HepG2 (cell line): Measurements from ENCODE around the gene COL18A1. TPM values are rescaled to one million over a fixed set of nuclear protein-coding genes. Genes with fewer than 3 reads are reported as not detected.

Source experiments
- ATAC-seq: fragments of 200-7000 bp; cut with Tn5 transposase; 3 replicates; pipeline ENCODE4 v1.9.1; 2020; ENCODE audit warnings: mild to moderate bottlenecking, moderate library complexity
- BruUV-seq: library from RNA; stranded (reverse); fragments of 400-500 nt; replicated peaks from 2 replicates; lab custom pipeline; 2021; lab: Mats Ljungman, UMichigan
- CTCF ChIA-PET: fragments of 300-600 bp; formaldehyde crosslinking; extraction: SDS; loops from one replicate; lab custom pipeline; 2021; ENCODE audit warnings: low total read pairs, inconsistent platforms, low intra/inter-chr PET ratio; lab: Yijun Ruan, JAX
- POLR2A ChIA-PET: fragments of 350-600 bp; sonication (Branson Sonifier 250); formaldehyde crosslinking; loops from one replicate; lab custom pipeline; 2020; ENCODE audit warnings: antibody characterized with exemption, inconsistent platforms; lab: Yijun Ruan, JAX
- DNase-seq: peaks from one replicate; pipeline ENCODE4 v3.0.0-alpha.2; 2015; ENCODE audit warnings: low spot score
- FAIRE-seq: peaks from 3 replicates; lab custom pipeline; 2011; peaks lifted over from hg19 to GRCh38; lab: Jason Lieb, UNC
- H2AFZ ChIP-seq: one replicate; pipeline ENCODE4 v1.6.1; 2011; ENCODE audit warnings: low read length, inconsistent platforms
- H3K27ac ChIP-seq: fragments of 300-600 bp; 3 replicates; pipeline ENCODE4 v1.8.0; 2011; ENCODE audit warnings: mixed run types, mild to moderate bottlenecking, mixed read lengths, low read length, inconsistent platforms; ENCODE audit not compliant: insufficient read depth; ENCODE audit errors: extremely low read length
- H3K27me3 ChIP-seq, 2 experiments: fragments of 200-600 bp in 1 of 2; 2 replicates in 1 of 2; 3 replicates in 1 of 2; pipeline versions ENCODE4 v1.6.0 to v1.8.0; 2011; ENCODE audit warnings: low read length in 2 of 2, mild to moderate bottlenecking in 2 of 2, moderate library complexity in 2 of 2, inconsistent platforms in 1 of 2; ENCODE audit not compliant: insufficient read depth in 2 of 2, control insufficient read depth in 1 of 2
- H3K36me3 ChIP-seq, 2 experiments: fragments of 200-600 bp in 1 of 2; replicated peaks in 1 of 2; 2 replicates in 1 of 2; 3 replicates in 1 of 2; pipeline versions ENCODE4 v1.5.1 to v1.8.0; 2011; ENCODE audit warnings: low read length in 2 of 2, inconsistent platforms in 1 of 2; ENCODE audit not compliant: insufficient read depth in 2 of 2, control insufficient read depth in 1 of 2
- H3K4me1 ChIP-seq: 2 replicates; pipeline ENCODE4 v1.5.1; 2012; ENCODE audit warnings: low read length, inconsistent platforms; ENCODE audit not compliant: insufficient read depth
- H3K4me2 ChIP-seq: 2 replicates; pipeline ENCODE4 v1.6.0; 2011; ENCODE audit warnings: low read depth, low read length, inconsistent platforms
- H3K4me3 ChIP-seq, 3 experiments: fragments of 200-600 bp in 1 of 3; sonication (generic), shearing (Covaris generic) in 1 of 3; replicated peaks in 1 of 3; 2 replicates each; pipeline ENCODE4 v1.5.1; 2011 to 2016; ENCODE audit warnings: low read length in 3 of 3, inconsistent platforms in 2 of 3, low read depth in 2 of 3, mild to moderate bottlenecking in 2 of 3, control low read depth in 1 of 3, mixed read lengths in 1 of 3; ENCODE audit not compliant: insufficient read depth in 1 of 3
- H3K79me2 ChIP-seq: one replicate; pipeline ENCODE4 v1.6.1; 2011; ENCODE audit warnings: low read length, inconsistent platforms; ENCODE audit not compliant: insufficient read depth
- H3K9ac ChIP-seq: 2 replicates; pipeline ENCODE4 v1.6.0; 2011; ENCODE audit warnings: mild to moderate bottlenecking, low read depth, low read length, inconsistent platforms; ENCODE audit not compliant: insufficient read depth
- H3K9me3 ChIP-seq: 2 replicates; pipeline ENCODE4 v1.5.1; 2012; ENCODE audit warnings: mild to moderate bottlenecking, low read length
- H4K20me1 ChIP-seq: 2 replicates; pipeline ENCODE4 v1.6.0; 2011; ENCODE audit warnings: inconsistent platforms, mild to moderate bottlenecking, low read length, moderate library complexity; ENCODE audit not compliant: insufficient read depth
- HNRNPLL ChIP-seq: fragments of 200-400 bp; formaldehyde crosslinking; IDR thresholded peaks from 2 replicates; pipeline ENCODE4 v1.6.1; 2017; ENCODE audit warnings: mild to moderate bottlenecking, low read depth, low read length; ENCODE audit not compliant: poor library complexity, severe bottlenecking
- SIX4 ChIP-seq: sonication (generic); formaldehyde crosslinking; IDR thresholded peaks from 2 replicates; pipeline ENCODE4 v1.4.0; 2020; ENCODE audit warnings: missing genetic modification reagents
- ZFP41 ChIP-seq: sonication (generic); formaldehyde crosslinking; IDR thresholded peaks from 2 replicates; pipeline ENCODE4 v1.4.0; 2020; ENCODE audit warnings: mild to moderate bottlenecking, missing genetic modification reagents, borderline replicate concordance
- WGBS: methylation state at CpG from one replicate; pipeline ENCODE4 v1.1.6; 2017; ENCODE audit warnings: low lambda C conversion rate; 5-methylcytosine and 5-hydroxymethylcytosine counted together
- in situ Hi-C: cut with HindIII; loops from 2 replicates; pipeline ENCODE4 v1.10.0; 2017; ENCODE audit warnings: low pct_unique_long_range_greater_than_20kb; ENCODE audit not compliant: extremely low pct_ligation_motif_present
- intact Hi-C: fragments of 100-400 bp; cut with micrococcal nuclease; formaldehyde crosslinking; loops from one replicate; pipeline ENCODE4 v1.10.0; 2022; ENCODE audit not compliant: unreplicated experiment
- polyA plus RNA-seq, 8 experiments: library from polyadenylated mRNA; depleted of rRNA in 3 of 8; stranded (reverse) in 7 of 8; unstranded in 1 of 8; fragments of >200 nt; fragmentation: Illumina TruSeq in 4 of 8; extraction: Trizol in 4 of 8; gene quantifications; 2 replicates each; pipeline versions ENCODE4 v1.2.1 to v1.2.3, GENCODE V29; 2011 to 2016; ENCODE audit warnings: low read depth in 4 of 8, missing spikeins in 1 of 8, mixed read lengths in 1 of 8; ENCODE audit not compliant: insufficient read depth in 1 of 8
- total RNA-seq, 5 experiments: library from RNA; depleted of rRNA; stranded (reverse); fragments of >200 nt; fragmentation: Illumina TruSeq; extraction: Trizol; gene quantifications; 2 replicates each; pipeline ENCODE4 v1.2.3, GENCODE V29; 2016; ENCODE audit warnings: low read depth in 1 of 5
- TF ChIP-seq, protein P1 (sequence below): sonication (generic); formaldehyde crosslinking; IDR thresholded peaks from 2 replicates; pipeline ENCODE4 v1.5.0; 2020; ENCODE audit warnings: mild to moderate bottlenecking, missing genetic modification reagents, borderline replicate concordance
- TF ChIP-seq, protein P2 (sequence below): sonication (generic); formaldehyde crosslinking; IDR thresholded peaks from 2 replicates; pipeline ENCODE4 v1.8.0; 2022; ENCODE audit warnings: mild to moderate bottlenecking, missing genetic modification reagents; ENCODE audit not compliant: insufficient replicate concordance
- TF ChIP-seq, protein P3 (sequence below): sonication (generic); formaldehyde crosslinking; conservative IDR thresholded peaks from 2 replicates; pipeline ENCODE4 v1.8.1; 2023; ENCODE audit warnings: missing genetic modification reagents
- TF ChIP-seq, protein P4 (sequence below): sonication (generic); formaldehyde crosslinking; IDR thresholded peaks from 2 replicates; pipeline ENCODE4 v1.5.0; 2020; ENCODE audit warnings: mild to moderate bottlenecking, missing genetic modification reagents

The COL18A1 gene
- total and polyA plus RNA-seq, 2 of the 13 experiments (the other 11 are each of a cell fraction or from before 2014, with no cell fraction given), result 79.0 to 102 TPM

DNA sequence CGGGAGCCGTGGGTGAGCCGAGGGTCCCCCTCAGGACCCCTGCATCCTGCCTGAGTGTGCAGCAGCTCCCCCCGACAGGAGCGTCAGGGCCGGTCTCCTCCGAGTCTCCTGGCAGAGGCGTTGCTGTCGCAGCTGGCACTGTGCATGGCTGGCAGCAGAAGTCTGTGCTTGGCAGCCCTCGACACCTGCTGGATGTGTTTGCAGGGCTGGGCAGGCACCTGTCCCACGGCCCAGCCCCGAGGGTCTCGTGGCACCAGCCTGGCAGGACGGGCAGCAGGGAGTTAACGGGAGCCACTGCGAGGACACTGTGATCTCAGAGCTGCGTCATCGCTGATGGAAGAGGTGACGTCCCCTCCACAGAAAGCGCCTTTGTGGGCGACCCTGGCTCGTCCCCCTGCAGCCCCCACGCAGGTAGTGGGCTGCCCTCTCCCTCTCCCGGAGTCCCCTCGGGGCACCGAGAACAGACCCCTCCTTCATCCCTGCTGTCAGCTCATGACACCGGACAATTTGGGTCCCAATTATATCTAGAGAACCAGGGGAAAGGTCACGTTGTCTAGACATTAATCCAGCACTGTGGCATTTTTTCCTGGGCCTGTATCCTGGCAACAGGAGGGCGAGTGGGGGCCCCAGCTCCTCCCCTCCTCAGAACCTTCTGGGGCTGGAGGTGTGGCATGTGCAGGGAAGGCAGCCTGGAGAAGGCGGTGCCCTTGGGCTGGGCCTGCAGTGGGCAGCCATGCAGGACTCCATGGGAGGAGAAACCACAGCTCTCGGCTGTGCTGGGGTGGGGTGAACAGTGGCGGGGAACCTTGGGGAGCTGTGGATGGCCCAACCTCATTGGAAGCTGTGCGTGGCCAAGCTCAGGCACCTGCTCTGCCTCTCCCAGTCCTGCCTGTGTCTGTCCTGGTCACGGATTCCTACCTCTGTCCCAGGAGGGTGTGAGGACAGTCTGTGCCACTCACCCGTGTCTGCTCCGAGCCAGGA lies 15.4 kb downstream of the COL18A1 start:
- peak overlapping the region; percentile 26 for H3K27ac ChIP-seq
- FAIRE-seq, result no peak
- in situ Hi-C loops (no loop called here), intact Hi-C loops (no loop called here)
- H4K20me1 ChIP-seq, result peaks cover 37% of the 10 kb centered on the region; the same call in 1 of the 2 replicates
- H3K79me2 ChIP-seq, result peaks cover 91% of the 10 kb centered on the region
- ATAC-seq, result no peak
- H3K4me2 ChIP-seq, result no peak overlapping the region
- POLR2A ChIA-PET, result interaction anchor here (0.9 to 8.9 kb wide), 3 partner anchors 10 to 97 kb away, joined by 3 to 210 read pairs (median 3); no protein-coding TSS in a partner anchor
- 90% methylated on average over 6 of the region's 36 CpGs for WGBS
- H3K27me3 ChIP-seq, result no peaks in the 10 kb centered on the region
- 0 out of 2 replicates have a peak overlapping the region, but pooled peaks have one; percentile 8 for H3K9ac ChIP-seq
- no peak overlapping the region for H3K4me3 ChIP-seq
- no peak for DNase-seq
- BruUV-seq, result no TSS peak
- peaks cover 0 to 2% of the 10 kb centered on the region in 2 experiments; a peak in 3 of 5 replicates for H3K36me3 ChIP-seq
- peaks cover 72% of the 10 kb centered on the region for H3K4me1 ChIP-seq
- CTCF ChIA-PET, result no interaction called here
- no peak overlapping the region for H2AFZ ChIP-seq
- no peaks in the 10 kb centered on the region for H3K9me3 ChIP-seq
- TF ChIP-seq, protein P1, sequence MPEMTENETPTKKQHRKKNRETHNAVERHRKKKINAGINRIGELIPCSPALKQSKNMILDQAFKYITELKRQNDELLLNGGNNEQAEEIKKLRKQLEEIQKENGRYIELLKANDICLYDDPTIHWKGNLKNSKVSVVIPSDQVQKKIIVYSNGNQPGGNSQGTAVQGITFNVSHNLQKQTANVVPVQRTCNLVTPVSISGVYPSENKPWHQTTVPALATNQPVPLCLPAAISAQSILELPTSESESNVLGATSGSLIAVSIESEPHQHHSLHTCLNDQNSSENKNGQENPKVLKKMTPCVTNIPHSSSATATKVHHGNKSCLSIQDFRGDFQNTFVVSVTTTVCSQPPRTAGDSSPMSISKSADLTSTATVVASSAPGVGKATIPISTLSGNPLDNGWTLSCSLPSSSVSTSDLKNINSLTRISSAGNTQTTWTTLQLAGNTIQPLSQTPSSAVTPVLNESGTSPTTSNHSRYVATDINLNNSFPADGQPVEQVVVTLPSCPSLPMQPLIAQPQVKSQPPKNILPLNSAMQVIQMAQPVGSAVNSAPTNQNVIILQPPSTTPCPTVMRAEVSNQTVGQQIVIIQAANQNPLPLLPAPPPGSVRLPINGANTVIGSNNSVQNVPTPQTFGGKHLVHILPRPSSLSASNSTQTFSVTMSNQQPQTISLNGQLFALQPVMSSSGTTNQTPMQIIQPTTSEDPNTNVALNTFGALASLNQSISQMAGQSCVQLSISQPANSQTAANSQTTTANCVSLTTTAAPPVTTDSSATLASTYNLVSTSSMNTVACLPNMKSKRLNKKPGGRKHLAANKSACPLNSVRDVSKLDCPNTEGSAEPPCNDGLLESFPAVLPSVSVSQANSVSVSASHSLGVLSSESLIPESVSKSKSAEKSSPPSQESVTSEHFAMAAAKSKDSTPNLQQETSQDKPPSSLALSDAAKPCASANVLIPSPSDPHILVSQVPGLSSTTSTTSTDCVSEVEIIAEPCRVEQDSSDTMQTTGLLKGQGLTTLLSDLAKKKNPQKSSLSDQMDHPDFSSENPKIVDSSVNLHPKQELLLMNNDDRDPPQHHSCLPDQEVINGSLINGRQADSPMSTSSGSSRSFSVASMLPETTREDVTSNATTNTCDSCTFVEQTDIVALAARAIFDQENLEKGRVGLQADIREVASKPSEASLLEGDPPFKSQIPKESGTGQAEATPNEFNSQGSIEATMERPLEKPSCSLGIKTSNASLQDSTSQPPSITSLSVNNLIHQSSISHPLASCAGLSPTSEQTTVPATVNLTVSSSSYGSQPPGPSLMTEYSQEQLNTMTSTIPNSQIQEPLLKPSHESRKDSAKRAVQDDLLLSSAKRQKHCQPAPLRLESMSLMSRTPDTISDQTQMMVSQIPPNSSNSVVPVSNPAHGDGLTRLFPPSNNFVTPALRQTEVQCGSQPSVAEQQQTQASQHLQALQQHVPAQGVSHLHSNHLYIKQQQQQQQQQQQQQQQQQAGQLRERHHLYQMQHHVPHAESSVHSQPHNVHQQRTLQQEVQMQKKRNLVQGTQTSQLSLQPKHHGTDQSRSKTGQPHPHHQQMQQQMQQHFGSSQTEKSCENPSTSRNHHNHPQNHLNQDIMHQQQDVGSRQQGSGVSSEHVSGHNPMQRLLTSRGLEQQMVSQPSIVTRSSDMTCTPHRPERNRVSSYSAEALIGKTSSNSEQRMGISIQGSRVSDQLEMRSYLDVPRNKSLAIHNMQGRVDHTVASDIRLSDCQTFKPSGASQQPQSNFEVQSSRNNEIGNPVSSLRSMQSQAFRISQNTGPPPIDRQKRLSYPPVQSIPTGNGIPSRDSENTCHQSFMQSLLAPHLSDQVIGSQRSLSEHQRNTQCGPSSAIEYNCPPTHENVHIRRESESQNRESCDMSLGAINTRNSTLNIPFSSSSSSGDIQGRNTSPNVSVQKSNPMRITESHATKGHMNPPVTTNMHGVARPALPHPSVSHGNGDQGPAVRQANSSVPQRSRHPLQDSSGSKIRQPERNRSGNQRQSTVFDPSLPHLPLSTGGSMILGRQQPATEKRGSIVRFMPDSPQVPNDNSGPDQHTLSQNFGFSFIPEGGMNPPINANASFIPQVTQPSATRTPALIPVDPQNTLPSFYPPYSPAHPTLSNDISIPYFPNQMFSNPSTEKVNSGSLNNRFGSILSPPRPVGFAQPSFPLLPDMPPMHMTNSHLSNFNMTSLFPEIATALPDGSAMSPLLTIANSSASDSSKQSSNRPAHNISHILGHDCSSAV (CRISPR knock-in tag), result no peak
- TF ChIP-seq, protein P2, sequence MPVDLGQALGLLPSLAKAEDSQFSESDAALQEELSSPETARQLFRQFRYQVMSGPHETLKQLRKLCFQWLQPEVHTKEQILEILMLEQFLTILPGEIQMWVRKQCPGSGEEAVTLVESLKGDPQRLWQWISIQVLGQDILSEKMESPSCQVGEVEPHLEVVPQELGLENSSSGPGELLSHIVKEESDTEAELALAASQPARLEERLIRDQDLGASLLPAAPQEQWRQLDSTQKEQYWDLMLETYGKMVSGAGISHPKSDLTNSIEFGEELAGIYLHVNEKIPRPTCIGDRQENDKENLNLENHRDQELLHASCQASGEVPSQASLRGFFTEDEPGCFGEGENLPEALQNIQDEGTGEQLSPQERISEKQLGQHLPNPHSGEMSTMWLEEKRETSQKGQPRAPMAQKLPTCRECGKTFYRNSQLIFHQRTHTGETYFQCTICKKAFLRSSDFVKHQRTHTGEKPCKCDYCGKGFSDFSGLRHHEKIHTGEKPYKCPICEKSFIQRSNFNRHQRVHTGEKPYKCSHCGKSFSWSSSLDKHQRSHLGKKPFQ (CRISPR knock-in tag), result no peak
- TF ChIP-seq, protein P3, sequence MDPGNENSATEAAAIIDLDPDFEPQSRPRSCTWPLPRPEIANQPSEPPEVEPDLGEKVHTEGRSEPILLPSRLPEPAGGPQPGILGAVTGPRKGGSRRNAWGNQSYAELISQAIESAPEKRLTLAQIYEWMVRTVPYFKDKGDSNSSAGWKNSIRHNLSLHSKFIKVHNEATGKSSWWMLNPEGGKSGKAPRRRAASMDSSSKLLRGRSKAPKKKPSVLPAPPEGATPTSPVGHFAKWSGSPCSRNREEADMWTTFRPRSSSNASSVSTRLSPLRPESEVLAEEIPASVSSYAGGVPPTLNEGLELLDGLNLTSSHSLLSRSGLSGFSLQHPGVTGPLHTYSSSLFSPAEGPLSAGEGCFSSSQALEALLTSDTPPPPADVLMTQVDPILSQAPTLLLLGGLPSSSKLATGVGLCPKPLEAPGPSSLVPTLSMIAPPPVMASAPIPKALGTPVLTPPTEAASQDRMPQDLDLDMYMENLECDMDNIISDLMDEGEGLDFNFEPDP (CRISPR knock-in tag), result no peak
- TF ChIP-seq, protein P4, sequence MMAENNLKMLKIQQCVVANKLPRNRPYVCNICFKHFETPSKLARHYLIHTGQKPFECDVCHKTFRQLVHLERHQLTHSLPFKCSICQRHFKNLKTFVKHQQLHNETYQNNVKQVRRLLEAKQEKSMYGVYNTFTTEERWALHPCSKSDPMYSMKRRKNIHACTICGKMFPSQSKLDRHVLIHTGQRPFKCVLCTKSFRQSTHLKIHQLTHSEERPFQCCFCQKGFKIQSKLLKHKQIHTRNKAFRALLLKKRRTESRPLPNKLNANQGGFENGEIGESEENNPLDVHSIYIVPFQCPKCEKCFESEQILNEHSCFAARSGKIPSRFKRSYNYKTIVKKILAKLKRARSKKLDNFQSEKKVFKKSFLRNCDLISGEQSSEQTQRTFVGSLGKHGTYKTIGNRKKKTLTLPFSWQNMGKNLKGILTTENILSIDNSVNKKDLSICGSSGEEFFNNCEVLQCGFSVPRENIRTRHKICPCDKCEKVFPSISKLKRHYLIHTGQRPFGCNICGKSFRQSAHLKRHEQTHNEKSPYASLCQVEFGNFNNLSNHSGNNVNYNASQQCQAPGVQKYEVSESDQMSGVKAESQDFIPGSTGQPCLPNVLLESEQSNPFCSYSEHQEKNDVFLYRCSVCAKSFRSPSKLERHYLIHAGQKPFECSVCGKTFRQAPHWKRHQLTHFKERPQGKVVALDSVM (CRISPR knock-in tag), result no peak
- no peak for TF ChIP-seq SIX4
- no peak for TF ChIP-seq ZFP41
- TF ChIP-seq HNRNPLL, result peak; percentile 7
